Erythroblast (primary cell): ENCODE measurements around the gene GRWD1.

Experiments used
- GATA1 ChIP-seq: IDR thresholded peaks from 2 replicates; pipeline ENCODE4 v1.6.1; 2011; ENCODE audit warnings: low read depth, mild to moderate bottlenecking, control low read depth, low read length, moderate library complexity
- POLR2A ChIP-seq: IDR thresholded peaks from 2 replicates; pipeline ENCODE4 v1.6.1; 2011; ENCODE audit warnings: mild to moderate bottlenecking, low read length

- TF ChIP-seq POLR2A (no peak), GATA1 (no peak)
Observed at GRCh38 chr19:48497728-48498594, 52.2 kb downstream of the GRWD1 start.
